ENCODE data around the gene GMNC. TPM values are rescaled to one million over a fixed set of nuclear protein-coding genes. Genes with fewer than 3 reads are reported as not detected.

GMNC gene
- total and polyA plus RNA-seq, 12 donors: 0.17 to 0.18 TPM; not detected in 10

DNA sequence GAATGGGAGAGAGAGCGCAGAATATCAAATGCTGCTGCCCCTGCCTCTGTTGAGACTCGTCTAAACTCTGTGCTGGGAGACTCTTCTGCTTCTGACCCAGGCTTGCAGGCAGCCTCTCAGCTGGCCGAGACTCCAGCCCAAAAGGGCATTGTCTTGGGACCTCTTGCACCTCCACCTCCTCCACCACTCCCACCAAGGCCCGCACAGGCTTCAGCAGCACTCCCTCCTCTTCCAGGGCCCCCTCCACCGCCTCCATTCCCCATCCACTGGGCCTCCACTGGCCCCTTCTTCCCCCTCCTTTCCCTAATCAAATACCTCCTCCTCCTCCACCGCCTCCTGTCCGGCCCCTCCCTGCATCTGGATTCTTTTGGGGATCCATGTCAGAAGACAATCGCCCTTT lies 31.3 kb downstream of the GMNC start:
- intact Hi-C loops (cut with DNase I): no loop called here
- Histone ChIP-seq H3K27ac (no peak overlapping the region), H3K27me3 (no peaks in the 10 kb centered on the region), H3K4me3 (no peak overlapping the region), H3K36me3 (replicated peaks in 1 of 2) (no peaks in the 10 kb centered on the region), H3K9me3 (replicated peaks in 1 of 3) (no peaks in the 10 kb centered on the region), H3K4me1 (replicated peaks in 1 of 2) (no peaks in the 10 kb centered on the region)
- WGBS, 4 donors: 79 to 84% (median 81%) methylated on average over 8 of the region's 8 CpGs
- no peak for TF ChIP-seq POLR2A (IDR thresholded peaks at IDR 0.05)
- TF ChIP-seq, protein P1, sequence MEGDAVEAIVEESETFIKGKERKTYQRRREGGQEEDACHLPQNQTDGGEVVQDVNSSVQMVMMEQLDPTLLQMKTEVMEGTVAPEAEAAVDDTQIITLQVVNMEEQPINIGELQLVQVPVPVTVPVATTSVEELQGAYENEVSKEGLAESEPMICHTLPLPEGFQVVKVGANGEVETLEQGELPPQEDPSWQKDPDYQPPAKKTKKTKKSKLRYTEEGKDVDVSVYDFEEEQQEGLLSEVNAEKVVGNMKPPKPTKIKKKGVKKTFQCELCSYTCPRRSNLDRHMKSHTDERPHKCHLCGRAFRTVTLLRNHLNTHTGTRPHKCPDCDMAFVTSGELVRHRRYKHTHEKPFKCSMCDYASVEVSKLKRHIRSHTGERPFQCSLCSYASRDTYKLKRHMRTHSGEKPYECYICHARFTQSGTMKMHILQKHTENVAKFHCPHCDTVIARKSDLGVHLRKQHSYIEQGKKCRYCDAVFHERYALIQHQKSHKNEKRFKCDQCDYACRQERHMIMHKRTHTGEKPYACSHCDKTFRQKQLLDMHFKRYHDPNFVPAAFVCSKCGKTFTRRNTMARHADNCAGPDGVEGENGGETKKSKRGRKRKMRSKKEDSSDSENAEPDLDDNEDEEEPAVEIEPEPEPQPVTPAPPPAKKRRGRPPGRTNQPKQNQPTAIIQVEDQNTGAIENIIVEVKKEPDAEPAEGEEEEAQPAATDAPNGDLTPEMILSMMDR (IDR thresholded peaks at IDR 0.05): no peak
- DNase-seq: no peak

GRCh38 chr3:190830031-190830430 lies 32.5 kb downstream of the GMNC start:
- DNase-seq: no peak
- TF ChIP-seq POLR2A (IDR thresholded peaks at IDR 0.05): no peak
- TF ChIP-seq, protein P1 (IDR thresholded peaks at IDR 0.05): no peak
- H3K36me3 ChIP-seq (replicated peaks in 1 of 2): no peaks in the 10 kb centered on the region
- WGBS, 4 donors: 86 to 95% (median 89%) methylated on average over 5 of the region's 5 CpGs
- no peaks in the 10 kb centered on the region for H3K27me3 ChIP-seq
- H3K9me3 ChIP-seq (replicated peaks in 1 of 3): no peaks in the 10 kb centered on the region
- no peaks in the 10 kb centered on the region for H3K4me1 ChIP-seq (replicated peaks in 1 of 2)
- intact Hi-C loops (cut with DNase I): no loop called here
- no peak overlapping the region for H3K4me3 ChIP-seq
- no peak overlapping the region for H3K27ac ChIP-seq

GRCh38 chr3:190826018-190826417 lies 36.5 kb downstream of the GMNC start:
- intact Hi-C loops (cut with DNase I): no loop called here
- no peaks in the 10 kb centered on the region for H3K9me3 ChIP-seq (replicated peaks in 1 of 3)
- WGBS, 4 donors: 63 to 70% (median 67%) methylated on average over 2 of the region's 2 CpGs

GRCh38 chr3:190825386-190826016 lies 37.0 kb downstream of the GMNC start:
- whole genome bisulfite sequencing, 4 donors: 84 to 94% (median 87%) methylated on average over 4 of the region's 4 CpGs
- intact Hi-C loops (cut with DNase I): no loop called here
- H3K9me3 ChIP-seq (replicated peaks in 1 of 3): no peaks in the 10 kb centered on the region
- no peak overlapping the region for H3K27ac ChIP-seq
- H3K4me3 ChIP-seq: no peak overlapping the region
- DNase-seq: no peak
- H3K4me1 ChIP-seq (replicated peaks in 1 of 2): no peaks in the 10 kb centered on the region
- H3K36me3 ChIP-seq (replicated peaks in 1 of 2): no peaks in the 10 kb centered on the region
- H3K27me3 ChIP-seq: no peaks in the 10 kb centered on the region
- TF ChIP-seq, protein P1 (IDR thresholded peaks at IDR 0.05): no peak
- TF ChIP-seq POLR2A (IDR thresholded peaks at IDR 0.05): no peak

More at GRCh38 chr3:190826018-190826417, 36.5 kb downstream of the GMNC start:
- no peak overlapping the region for H3K27ac ChIP-seq
- H3K4me3 ChIP-seq: no peak overlapping the region
- no peaks in the 10 kb centered on the region for H3K27me3 ChIP-seq
- no peak for DNase-seq
- no peaks in the 10 kb centered on the region for H3K36me3 ChIP-seq (replicated peaks in 1 of 2)
- no peaks in the 10 kb centered on the region for H3K4me1 ChIP-seq (replicated peaks in 1 of 2)
- no peak for TF ChIP-seq POLR2A (IDR thresholded peaks at IDR 0.05)
- TF ChIP-seq, protein P1 (IDR thresholded peaks at IDR 0.05): no peak

Measured in adrenal gland (tissue), 12 donors.